Measurements from ENCODE around the gene ATP7B.

DNA sequence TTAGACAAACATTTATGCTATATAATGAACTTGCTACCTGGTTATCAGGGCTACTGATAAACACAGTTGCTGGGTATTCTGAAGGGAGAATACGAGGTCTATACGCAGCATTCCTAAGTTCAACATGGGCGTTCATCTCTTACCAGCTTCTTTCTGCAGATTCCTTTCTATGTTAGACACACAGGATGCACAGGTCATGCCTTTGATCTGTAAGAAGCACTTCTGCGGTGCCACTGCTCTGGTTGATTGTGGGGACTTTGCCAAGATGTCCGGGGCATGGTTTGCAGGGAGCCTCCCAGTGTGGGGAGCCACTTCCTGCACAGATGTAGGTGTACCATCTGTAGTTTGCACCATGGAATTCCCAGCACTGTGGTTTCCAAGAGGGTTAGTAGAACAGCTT is 40.9 kb downstream of the ATP7B start:
- no peak for TF ChIP-seq POLR2A (IDR thresholded peaks at IDR 0.05; ENCODE audit: extremely low read depth, insufficient read length)
- TF ChIP-seq CTCF (IDR thresholded peaks at IDR 0.05; ENCODE audit: low read depth, low read length), result no peak
- no peak for TF ChIP-seq MAX (IDR thresholded peaks at IDR 0.05; ENCODE audit: low read depth, low read length)
